Neuronal stem cell (in vitro differentiated cells): ENCODE data around the gene CBFA2T3.
A peak's percentile ranks its signal among the peaks of the same experiment; 100 is the strongest.

Experiments used
- DNase-seq: peaks from one replicate; pipeline ENCODE4 v3.0.0-alpha.2; 2013; ENCODE audit warnings: low spot score
- H2AFZ ChIP-seq: one replicate; pipeline ENCODE4 v1.6.1; 2013; ENCODE audit warnings: mild to moderate bottlenecking, low read length, inconsistent platforms
- H2AK5ac ChIP-seq: 2 replicates; pipeline ENCODE4 v1.6.1; 2013; ENCODE audit warnings: low read depth, mild to moderate bottlenecking, inconsistent platforms, low read length, moderate library complexity, mixed read lengths
- H2BK120ac ChIP-seq: 2 replicates; pipeline ENCODE4 v1.6.1; 2013; ENCODE audit warnings: low read depth, mild to moderate bottlenecking, inconsistent platforms, low read length, moderate library complexity, mixed read lengths
- H2BK12ac ChIP-seq: one replicate; pipeline ENCODE4 v1.6.1; 2013; ENCODE audit warnings: low read length, inconsistent platforms
- H2BK15ac ChIP-seq: 2 replicates; pipeline ENCODE4 v1.6.1; 2013; ENCODE audit warnings: mild to moderate bottlenecking, low read length, inconsistent platforms, mixed read lengths
- H2BK5ac ChIP-seq: one replicate; pipeline ENCODE4 v1.6.1; 2013; ENCODE audit warnings: inconsistent platforms, mild to moderate bottlenecking, low read length, moderate library complexity
- H3K14ac ChIP-seq: one replicate; pipeline ENCODE4 v1.6.1; 2013; ENCODE audit warnings: low read length, inconsistent platforms
- H3K18ac ChIP-seq: 2 replicates; pipeline ENCODE4 v1.6.1; 2013; ENCODE audit warnings: low read length, inconsistent platforms
- H3K23ac ChIP-seq: 2 replicates; pipeline ENCODE4 v1.6.1; 2013; ENCODE audit warnings: low read depth, mild to moderate bottlenecking, mixed read lengths, low read length, inconsistent platforms; ENCODE audit not compliant: poor library complexity
- H3K27ac ChIP-seq: replicated peaks from 3 replicates; pipeline ENCODE4 v1.5.1; 2013; ENCODE audit warnings: low read length, inconsistent platforms
- H3K27me3 ChIP-seq, 3 experiments: 2 replicates each; pipeline ENCODE4 v1.6.1; 2013; ENCODE audit warnings: low read length in 3 of 3, mild to moderate bottlenecking in 2 of 3, inconsistent platforms in 1 of 3, low read depth in 1 of 3, mixed read lengths in 1 of 3, moderate library complexity in 1 of 3; ENCODE audit not compliant: control insufficient read depth in 3 of 3, insufficient read depth in 3 of 3
- H3K36me3 ChIP-seq, 2 donors: replicated peaks in 1 of 2; 2 replicates each; pipeline ENCODE4 v1.6.1; 2013; ENCODE audit warnings: low read length in 2 of 2; ENCODE audit not compliant: control insufficient read depth in 2 of 2, insufficient read depth in 2 of 2
- H3K4ac ChIP-seq: 2 replicates; pipeline ENCODE4 v1.6.1; 2013; ENCODE audit warnings: inconsistent platforms, mild to moderate bottlenecking, low read length, moderate library complexity
- H3K4me1 ChIP-seq, 2 donors: 1 replicate in 1 of 2; 2 replicates in 1 of 2; pipeline ENCODE4 v1.6.1; 2013; ENCODE audit warnings: low read length in 2 of 2, low read depth in 1 of 2; ENCODE audit not compliant: control insufficient read depth in 2 of 2, insufficient read depth in 1 of 2
- H3K4me2 ChIP-seq: one replicate; pipeline ENCODE4 v1.6.1; 2013; ENCODE audit warnings: mild to moderate bottlenecking, low read length, inconsistent platforms; ENCODE audit not compliant: insufficient read depth, poor library complexity, severe bottlenecking
- H3K4me3 ChIP-seq, 2 donors: 2 replicates each; pipeline ENCODE4 v1.5.1; 2013; ENCODE audit warnings: low read length in 2 of 2, mild to moderate bottlenecking in 2 of 2, inconsistent platforms in 1 of 2, moderate library complexity in 1 of 2
- H3K79me1 ChIP-seq: one replicate; pipeline ENCODE4 v1.6.1; 2013; ENCODE audit warnings: low read depth, mild to moderate bottlenecking, inconsistent platforms, low read length, moderate library complexity
- H3K9ac ChIP-seq: one replicate; pipeline ENCODE4 v1.6.1; 2013; ENCODE audit warnings: mild to moderate bottlenecking, low read depth, low read length, inconsistent platforms; ENCODE audit not compliant: poor library complexity
- H3K9me3 ChIP-seq, 2 donors: replicated peaks in 1 of 2; 2 replicates each; pipeline versions ENCODE3 to v1.6.1; 2013; ENCODE audit warnings: low read length in 2 of 2, mild to moderate bottlenecking in 2 of 2, inconsistent platforms in 1 of 2, low read depth in 1 of 2, mixed read lengths in 1 of 2, moderate library complexity in 1 of 2; ENCODE audit not compliant: control insufficient read depth in 2 of 2, insufficient read depth in 1 of 2
- H4K8ac ChIP-seq: one replicate; pipeline ENCODE4 v1.6.1; 2013; ENCODE audit warnings: low read depth, mild to moderate bottlenecking, inconsistent platforms, low read length, moderate library complexity
- H4K91ac ChIP-seq: one replicate; pipeline ENCODE4 v1.6.1; 2013; ENCODE audit warnings: low read length, low read depth, mild to moderate bottlenecking, inconsistent platforms; ENCODE audit not compliant: poor library complexity
- WGBS, 2 donors: extraction: QIAGEN DNeasy Blood & Tissue Kit; methylation state at CpG; one replicate each; pipeline ENCODE4 v1.1.7; 2013; ENCODE audit warnings: missing lambda C conversion rate in 2 of 2, mixed read lengths in 1 of 2; ENCODE audit not compliant: insufficient read length in 2 of 2, insufficient replicate concordance in 1 of 2; ENCODE audit errors: extremely low coverage in 2 of 2; 5-methylcytosine and 5-hydroxymethylcytosine counted together

CBFA2T3 gene

DNA sequence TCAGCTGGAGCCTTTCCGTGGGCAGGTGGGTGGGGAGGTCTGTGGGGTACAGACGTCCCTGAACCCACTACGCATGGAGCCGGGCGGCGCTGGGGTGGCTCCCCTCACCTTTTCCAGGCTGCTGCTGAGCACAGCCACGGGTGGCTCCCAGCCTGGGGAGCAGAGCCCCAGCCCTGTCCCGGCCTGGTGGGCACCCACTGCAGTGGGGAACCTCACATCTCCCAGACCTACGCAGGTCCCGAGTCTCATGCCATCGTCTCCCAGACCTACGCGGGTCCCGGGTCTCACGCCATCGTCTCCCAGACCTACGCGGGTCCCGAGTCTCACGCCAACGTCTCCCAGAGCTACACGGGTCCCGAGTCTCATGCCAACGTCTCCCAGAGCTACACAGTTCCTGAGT is 148.3 kb downstream of the CBFA2T3 start:
- WGBS, 2 donors, result no CpG with 5 or more reads among the region's 24 CpGs
- Histone ChIP-seq H3K4me1 (no peaks in the 10 kb centered on the region), H3K27ac (no peak overlapping the region), H3K4me3 (no peak overlapping the region), H3K79me1 (peaks cover 4% of the 10 kb centered on the region), H3K14ac (no peak overlapping the region), H3K4ac (no peak overlapping the region), H3K18ac (no peak overlapping the region), H4K8ac (no peak overlapping the region), H2BK12ac (no peak overlapping the region), H3K9ac (no peak overlapping the region), H2AK5ac (no peak overlapping the region), H3K23ac (peak overlapping the region; percentile 43), H3K36me3 (no peaks in the 10 kb centered on the region), H2AFZ (no peak overlapping the region), H3K27me3 (no peaks in the 10 kb centered on the region), H2BK15ac (no peak overlapping the region), H2BK5ac (no peak overlapping the region), H4K91ac (no peak overlapping the region), H3K9me3 (no peaks in the 10 kb centered on the region), H2BK120ac (no peak overlapping the region), H3K4me2 (no peak overlapping the region)
- no peak for DNase-seq

DNA sequence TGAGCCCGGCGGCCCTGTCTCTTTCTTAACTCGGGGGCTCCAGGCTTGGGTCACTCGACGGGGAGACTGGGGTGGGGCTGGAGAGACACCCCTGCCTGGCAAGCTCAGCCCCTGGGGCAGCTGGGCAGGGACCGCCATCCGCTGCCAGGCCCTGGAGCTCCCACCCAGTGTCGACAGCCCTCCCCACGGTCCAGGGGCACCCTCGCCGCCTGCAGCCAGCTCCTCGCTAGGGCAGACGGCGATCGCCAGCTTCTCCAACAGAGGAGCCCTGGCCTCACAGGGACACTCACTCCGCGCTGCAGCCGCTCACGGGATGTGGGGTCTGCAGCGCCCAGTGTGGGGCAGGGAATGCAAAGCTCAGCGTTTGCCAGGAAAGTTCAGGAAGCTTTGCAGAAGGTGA is 149.3 kb downstream of the CBFA2T3 start:
- H2AFZ ChIP-seq, result no peak overlapping the region
- H3K14ac ChIP-seq, result no peak overlapping the region
- H3K4me2 ChIP-seq, result no peak overlapping the region
- H3K27me3 ChIP-seq, result no peaks in the 10 kb centered on the region
- no CpG with 5 or more reads among the region's 21 CpGs for WGBS, 2 donors
- no peak overlapping the region for H3K23ac ChIP-seq
- H2AK5ac ChIP-seq, result no peak overlapping the region
- no peak overlapping the region for H4K8ac ChIP-seq
- no peak overlapping the region for H2BK120ac ChIP-seq
- no peak overlapping the region for H2BK12ac ChIP-seq
- H2BK5ac ChIP-seq, result peak overlapping the region; percentile 75
- no peak for DNase-seq
- H3K4me3 ChIP-seq, result no peak overlapping the region
- no peaks in the 10 kb centered on the region for H3K4me1 ChIP-seq
- H4K91ac ChIP-seq, result no peak overlapping the region
- H3K27ac ChIP-seq, result no peak overlapping the region
- no peak overlapping the region for H3K18ac ChIP-seq
- no peaks in the 10 kb centered on the region for H3K36me3 ChIP-seq
- peaks cover 4% of the 10 kb centered on the region for H3K79me1 ChIP-seq
- H3K9ac ChIP-seq, result no peak overlapping the region
- no peaks in the 10 kb centered on the region for H3K9me3 ChIP-seq
- no peak overlapping the region for H2BK15ac ChIP-seq
- no peak overlapping the region for H3K4ac ChIP-seq

GRCh38 chr16:88826070-88826840 is 150.8 kb downstream of the CBFA2T3 start:
- Histone ChIP-seq H3K4me3 (no peak overlapping the region), H3K36me3 (no peaks in the 10 kb centered on the region), H2BK120ac (no peak overlapping the region), H3K27me3 (no peaks in the 10 kb centered on the region), H3K79me1 (peaks cover 4% of the 10 kb centered on the region), H3K18ac (no peak overlapping the region), H3K4ac (no peak overlapping the region), H4K91ac (no peak overlapping the region), H3K23ac (no peak overlapping the region), H3K4me1 (no peaks in the 10 kb centered on the region), H2AK5ac (no peak overlapping the region), H4K8ac (peak overlapping the region; percentile 17), H2BK5ac (peak overlapping the region; percentile 66), H3K9me3 (no peaks in the 10 kb centered on the region), H2BK15ac (no peak overlapping the region), H2AFZ (no peak overlapping the region), H2BK12ac (no peak overlapping the region), H3K4me2 (no peak overlapping the region), H3K27ac (no peak overlapping the region), H3K9ac (peak overlapping the region; percentile 24), H3K14ac (peak overlapping the region; percentile 71)
- no peak for DNase-seq
- WGBS, 2 donors, result no CpG with 5 or more reads among the region's 26 CpGs

DNA sequence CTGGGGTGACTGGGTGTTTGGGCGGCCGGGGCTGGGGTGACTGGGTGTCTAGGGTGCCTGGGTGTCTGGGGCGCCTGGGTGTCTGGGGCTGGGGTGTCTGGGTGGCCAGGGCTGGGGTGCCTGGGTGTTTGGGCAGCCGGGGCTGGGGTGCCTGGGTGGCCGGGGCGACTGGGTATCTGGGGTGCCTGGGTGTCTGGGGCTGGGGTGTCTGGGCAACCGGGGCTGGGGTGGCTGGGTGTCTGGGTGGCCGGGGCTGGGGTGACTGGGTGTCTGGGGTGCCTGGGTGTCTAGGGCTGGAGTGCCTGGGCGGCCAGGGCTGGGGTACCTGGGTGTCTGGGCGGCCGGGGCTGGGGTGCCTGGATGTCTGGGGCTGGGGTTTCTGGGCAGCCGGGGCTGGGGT is 151.9 kb downstream of the CBFA2T3 start:
- Histone ChIP-seq H3K36me3 (no peaks in the 10 kb centered on the region), H3K4me2 (no peak overlapping the region), H2AK5ac (no peak overlapping the region), H3K14ac (no peak overlapping the region), H3K4me1 (no peaks in the 10 kb centered on the region), H4K8ac (no peak overlapping the region), H3K4me3 (no peak overlapping the region), H3K4ac (no peak overlapping the region), H3K27ac (no peak overlapping the region), H3K23ac (no peak overlapping the region), H2BK5ac (no peak overlapping the region), H2AFZ (no peak overlapping the region), H3K18ac (no peak overlapping the region), H3K9ac (no peak overlapping the region), H2BK12ac (no peak overlapping the region), H3K79me1 (peaks cover 2% of the 10 kb centered on the region), H4K91ac (no peak overlapping the region), H3K27me3 (no peaks in the 10 kb centered on the region), H2BK120ac (no peak overlapping the region), H2BK15ac (no peak overlapping the region), H3K9me3 (no peaks in the 10 kb centered on the region)
- no peak for DNase-seq
- no CpG with 5 or more reads among the region's 12 CpGs for WGBS, 2 donors
